Measurements from ENCODE around the gene PDIA5.
A peak's percentile ranks its signal among the peaks of the same experiment; 100 is the strongest.
"Not testable (repeated sequence)": the region's sequence is repeated elsewhere in the genome, so short reads cannot be mapped to it uniquely, and the experiment has no call there.

Gene PDIA5

DNA sequence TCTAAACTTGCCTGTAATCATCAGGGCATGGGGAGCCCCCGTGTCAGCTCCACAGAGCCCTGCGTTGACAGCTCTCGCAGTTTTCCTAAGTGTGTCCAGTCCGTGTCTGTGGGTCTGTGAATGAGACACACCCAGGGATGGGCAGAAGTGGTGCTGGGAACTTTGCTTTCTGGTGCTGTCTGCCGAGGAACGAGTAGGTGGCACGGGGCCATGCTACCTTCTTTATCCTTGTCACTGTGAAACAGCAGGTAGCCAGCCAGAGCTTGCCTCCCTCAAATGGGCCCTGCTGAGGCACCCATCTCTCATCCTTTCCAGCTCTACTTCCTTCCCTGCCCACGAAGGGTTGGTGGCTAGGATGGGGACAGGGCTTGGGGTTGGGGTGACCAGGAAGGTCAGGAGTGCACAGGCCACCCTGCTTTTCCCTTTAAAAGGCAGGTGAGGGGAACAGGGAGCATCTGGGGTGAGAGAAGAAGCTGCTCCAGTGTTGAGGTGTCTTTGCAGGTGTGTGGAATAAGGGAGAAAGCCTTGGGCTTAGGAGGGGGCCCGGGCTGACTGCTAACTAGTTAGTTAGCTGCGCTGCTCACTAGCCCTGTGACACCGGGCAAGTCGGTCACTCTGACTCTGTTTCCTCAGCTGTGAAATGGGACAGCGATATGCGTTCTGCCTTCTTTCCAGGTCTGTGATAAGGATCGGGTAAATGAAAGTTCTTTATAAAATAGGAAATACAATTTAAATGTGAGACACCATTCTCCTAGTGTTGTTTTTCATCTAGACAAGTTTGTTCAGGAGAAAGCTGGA is 27.9 kb downstream of the PDIA5 start:
- no peak for DNase-seq

- DNase-seq, result no peak
Measured at GRCh38 chr3:123096126-123096525, 29.3 kb downstream of the PDIA5 start.

DNA sequence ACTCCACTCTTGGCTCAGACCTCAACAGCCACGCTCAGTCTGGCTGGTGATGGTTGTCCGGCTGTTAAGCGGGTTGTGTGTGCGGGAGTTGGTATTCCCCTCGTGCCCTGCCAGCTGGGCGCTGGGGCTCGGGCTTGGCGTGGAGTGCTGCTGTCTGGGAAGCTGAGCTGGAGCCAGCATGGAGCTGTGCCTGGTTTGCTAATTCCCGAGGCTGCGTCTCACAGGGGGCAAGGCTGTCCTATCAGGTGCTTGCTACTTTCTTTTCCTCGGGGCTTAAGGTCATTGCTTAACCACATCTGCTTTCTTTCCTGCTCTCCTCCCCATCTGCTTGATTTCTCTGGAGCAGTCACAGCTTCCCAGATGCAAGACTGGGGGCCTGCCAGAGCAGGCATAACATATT is 29.9 kb downstream of the PDIA5 start:
- no peak for DNase-seq

DNA sequence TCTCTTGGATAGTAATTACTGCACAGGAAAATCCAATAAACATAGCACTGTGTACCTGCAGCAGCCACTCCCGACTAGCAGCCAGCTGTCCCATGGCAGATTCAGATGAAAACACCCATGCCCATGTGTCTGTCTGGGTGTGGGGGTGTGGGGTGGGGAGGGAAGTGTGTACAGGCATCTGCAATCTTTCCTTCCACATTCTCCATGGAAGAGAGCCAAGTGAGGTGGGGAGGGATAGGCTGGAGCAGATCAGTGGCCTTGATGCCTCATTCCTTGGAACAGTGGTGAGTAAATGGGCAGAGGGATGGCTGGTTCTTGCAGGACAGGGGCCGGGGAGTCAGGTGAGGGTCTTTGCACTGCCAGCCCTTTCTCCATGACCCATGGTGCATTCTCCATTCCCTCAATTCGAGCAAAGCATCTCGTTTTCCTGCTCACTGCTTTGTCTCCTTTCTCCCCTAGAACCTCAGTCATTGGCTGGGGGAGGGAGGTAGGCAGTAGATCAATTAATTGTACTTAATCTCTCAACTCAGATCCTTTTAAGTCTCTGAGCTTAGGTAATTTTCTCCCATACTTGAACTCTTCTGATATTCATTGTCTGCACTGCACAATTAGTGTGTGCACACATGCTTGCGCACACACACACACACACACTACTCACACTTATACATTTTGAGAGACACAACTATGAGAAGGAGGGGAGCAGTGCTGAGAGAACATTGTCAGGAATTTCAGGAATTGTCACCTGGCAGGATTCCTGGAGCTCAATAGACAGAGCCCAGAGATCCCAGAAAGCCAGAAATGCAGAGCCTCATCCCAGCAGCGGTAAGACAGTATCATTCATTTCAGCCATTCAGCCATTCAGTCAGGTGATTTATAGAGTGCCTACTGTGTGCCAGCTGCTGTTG is 31.9 kb downstream of the PDIA5 start:
- DNase-seq, result no peak

GRCh38 chr3:123099331-123100192 is 32.7 kb downstream of the PDIA5 start:
- no peak for DNase-seq

DNA sequence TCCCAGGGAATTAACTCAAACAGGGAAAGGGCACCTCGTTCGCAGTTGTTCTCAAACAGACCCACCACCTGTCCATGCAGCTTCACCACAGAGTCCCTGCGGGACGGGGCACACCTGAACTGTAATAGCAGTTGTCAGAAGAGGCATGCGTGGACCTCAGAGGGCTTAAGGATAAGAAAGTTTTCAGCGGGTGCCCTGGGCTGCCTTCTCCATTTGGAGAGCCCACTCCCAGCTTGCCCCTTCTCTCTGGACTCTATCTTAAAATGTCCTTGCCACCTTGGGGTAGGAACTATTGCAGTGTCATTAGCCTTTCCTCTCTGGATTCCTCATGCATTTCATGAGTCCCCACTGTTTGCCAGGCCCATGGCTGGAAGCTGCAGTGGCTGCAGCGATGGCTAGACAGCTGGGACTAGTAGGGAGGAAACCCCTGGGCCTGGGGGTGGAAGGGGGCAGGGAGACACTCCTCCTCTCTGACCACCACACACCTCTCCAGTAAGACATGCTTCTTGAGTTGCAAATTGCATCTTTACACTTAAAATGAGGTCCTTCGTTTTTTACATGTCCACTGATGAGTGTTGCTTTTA is 33.5 kb downstream of the PDIA5 start:
- DNase-seq, result no peak

DNA sequence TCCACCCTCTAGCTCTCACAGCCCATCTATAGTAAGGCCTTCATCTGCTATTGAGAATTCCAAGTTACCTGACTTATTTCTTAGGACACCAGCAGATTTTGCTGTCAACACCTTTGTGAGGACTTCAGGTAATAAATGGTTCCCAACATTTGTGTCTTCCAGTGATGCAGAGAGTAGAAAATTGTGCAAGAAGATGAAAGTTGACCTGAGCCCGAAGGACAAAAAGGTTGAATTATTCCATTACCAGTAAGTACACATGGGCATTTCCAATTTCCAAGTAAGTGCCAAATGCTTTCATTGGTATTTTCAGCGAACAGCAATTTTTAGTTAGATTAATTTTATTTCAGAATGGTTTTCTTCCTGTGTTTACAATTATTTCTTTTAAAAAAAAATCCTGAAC is 35.4 kb downstream of the PDIA5 start:
- no peak for DNase-seq

GRCh38 chr3:123102826-123103225 is 36.0 kb downstream of the PDIA5 start:
- DNase-seq, result no peak

DNA sequence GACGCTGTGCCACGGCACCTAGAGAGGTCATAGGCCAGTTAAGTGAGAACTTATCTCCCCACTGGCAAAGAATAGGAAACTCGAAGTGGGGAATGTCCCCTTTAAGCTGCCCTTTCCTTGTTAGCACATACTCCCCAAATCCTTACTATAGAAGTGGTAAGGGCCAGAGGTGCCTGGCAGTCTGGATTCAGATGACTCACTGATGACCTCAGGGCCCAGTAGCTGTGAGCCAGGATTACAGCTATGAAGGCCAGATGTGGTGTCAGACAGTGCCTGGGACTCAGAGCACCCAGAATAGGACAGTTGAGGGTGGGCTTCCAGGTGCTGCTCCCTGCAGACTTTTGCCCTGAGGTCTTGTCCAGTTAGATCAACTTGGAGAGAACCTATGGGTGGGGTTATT is 37.7 kb downstream of the PDIA5 start:
- peak in 1 of 4 experiments; percentile 6 for DNase-seq

DNA sequence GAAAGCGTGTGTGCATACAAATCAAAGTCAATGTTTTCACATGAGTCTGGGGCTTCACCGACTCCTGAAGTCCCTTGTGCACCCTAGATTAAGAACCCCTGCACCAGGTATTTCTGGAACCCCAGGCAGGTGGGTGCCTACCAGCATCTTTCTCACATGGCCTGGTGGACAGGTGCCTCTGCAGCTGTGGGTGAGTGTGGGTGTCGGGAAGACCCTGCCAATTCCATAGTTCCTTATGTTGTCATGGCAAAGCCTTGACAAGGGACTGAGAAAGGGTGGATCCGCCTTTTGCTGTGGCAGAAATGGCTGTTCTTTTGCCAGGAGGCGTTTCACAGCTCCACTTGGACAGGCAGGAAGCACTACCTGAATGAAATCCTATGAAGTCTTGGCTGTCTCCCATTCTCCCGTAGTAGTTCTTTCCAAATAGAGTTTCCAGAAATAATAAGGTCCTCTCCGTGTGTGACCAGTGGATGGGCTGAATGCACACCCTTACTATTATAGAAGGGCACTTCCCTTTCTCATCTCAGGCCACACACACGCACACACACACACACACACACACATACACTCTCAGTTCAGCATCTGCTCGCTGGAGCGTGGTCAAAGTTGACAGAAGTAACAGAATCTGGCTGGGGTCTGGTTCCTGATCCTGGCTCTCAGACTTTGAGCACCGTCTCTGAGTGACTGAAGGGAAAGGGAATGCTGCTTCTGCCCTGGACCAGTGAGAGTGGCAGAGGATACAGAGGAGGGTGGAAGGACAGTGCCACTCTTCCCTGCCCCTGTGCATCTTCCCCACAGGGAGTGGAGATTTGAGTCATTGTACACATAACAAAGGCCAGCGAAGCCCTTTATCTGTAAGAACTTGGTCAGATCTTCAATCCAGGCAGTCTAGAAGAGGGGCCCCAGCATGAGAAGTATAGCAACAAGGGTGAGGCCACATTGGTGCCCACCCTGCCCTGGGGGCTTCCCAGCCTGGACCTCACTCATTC is 38.7 kb downstream of the PDIA5 start:
- peak in 2 of 4 experiments; percentile 22 to 39 for DNase-seq

DNA sequence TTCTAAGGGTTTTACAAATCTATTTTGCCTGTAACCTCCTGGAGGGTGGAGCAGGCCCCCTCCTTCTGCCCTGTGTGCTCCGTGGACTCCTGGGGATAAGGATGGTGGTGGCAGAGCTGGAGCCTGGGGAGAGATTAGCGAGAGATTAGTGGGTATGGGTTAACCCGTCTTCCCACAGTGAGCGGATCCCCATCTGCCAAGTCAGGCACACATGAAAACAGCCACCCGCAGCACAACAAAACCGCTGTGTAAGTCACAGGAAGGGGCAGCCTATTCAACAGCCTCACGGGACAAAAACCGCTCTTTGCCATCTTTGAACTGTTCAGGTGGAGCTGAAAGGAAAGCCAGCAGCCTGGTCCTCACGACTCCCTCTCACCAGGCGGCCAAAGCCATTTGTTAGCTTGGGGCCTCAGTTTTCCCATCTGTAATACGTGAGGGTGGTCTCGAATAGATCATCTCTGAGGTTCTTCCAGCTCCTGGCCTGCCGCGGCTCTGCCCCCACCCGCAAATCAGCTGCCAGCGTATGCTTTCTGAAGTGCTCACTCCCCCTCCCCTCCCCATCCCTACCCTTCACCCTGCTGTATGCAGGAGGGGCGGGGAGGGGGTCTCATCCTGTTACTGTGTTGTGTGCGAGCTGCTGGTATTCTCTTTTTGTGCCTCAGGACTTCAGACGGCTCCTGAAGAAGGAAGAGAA is 43.6 kb downstream of the PDIA5 start:
- DNase-seq, result no peak

DNA sequence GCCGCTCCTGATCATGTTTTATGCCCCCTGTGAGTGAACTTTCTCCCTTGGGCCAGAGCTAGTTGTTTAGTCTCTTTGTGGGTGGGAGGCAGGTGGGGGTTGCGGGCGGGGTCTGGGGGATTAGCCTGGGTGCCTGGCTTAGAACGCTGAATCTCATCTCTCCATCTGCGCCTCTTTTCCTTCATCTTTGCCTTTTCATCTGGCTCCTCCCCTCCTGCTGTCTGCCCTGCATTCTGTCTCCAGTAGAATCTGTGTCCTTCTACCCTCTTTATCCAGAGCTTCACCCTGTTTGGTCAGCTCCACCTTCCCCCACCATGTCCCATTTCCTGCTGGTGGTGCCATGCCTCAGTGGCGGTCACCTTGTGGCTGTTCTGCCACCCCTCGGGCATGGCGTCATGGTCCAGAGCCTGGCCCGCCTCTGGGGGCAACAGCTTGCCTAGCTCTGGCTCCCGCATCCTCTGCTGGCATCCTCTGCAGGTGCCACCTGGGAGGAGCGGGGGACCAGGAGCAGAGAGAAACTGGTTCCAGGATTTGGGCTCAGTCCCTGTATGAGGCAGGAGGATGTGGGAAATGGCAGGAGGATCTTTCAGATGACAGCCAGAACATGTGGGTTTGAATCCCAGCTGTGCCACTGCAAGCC is 44.3 kb downstream of the PDIA5 start:
- no peak for DNase-seq

DNA sequence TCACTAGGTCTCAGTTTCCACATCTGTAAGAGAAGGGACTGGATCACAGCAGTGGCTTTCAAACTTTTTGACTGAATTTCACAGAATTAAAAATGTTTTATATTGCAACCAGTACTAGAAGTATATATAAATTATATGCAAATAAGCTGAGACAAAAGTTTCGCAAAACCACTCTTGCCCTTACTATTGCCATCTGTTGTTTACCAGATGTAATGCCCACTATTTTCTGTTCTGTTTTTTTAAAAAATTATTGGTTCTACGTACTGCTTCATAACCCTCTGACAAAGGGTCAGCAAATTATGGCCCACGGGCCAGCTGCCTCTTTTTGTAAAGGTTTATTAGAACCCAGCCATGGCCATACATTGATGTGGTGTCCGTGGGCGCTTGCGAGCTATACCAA is 44.8 kb downstream of the PDIA5 start:
- DNase-seq, result no peak

DNA sequence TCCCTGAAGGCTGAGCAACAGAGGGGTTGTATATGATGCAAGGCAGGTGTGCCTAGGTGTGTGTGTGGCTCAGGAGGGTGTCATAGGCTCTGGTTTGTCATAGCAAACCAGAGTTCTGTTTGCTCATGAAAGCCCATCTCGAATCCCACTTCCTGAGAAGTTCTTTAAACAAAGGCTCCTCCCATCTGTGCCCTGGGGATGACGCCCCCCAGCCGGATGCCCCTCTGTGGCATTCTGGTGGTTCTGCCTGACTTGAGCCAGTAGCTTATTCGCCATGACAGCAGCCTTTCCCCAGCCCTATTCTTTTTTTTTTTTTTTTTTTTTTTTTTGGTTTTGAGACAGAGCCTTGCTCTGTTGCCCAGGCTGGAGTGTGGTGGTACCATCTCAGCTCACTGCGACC is 45.4 kb downstream of the PDIA5 start:
- DNase-seq, result no peak

DNA sequence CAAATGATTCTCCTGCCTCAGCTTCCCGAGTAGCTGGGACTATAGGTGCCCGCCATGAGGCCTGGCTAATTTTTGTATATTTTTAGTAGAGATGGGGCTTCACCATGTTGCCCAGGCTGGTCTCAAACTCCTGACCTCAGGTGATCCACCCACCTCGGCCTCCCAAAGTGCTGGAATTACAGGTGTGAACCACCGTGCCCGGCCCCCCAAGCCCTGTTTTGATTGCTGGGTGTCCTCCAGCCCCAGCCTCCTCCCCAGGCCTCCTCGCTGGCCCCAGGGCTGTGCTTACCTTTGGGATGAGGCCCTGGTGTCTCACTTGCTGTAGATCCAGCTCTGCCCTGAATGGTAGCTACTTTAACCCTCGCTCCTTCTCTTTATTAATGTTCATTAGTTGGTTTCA is 45.8 kb downstream of the PDIA5 start:
- DNase-seq, result not testable (repeated sequence)

DNA sequence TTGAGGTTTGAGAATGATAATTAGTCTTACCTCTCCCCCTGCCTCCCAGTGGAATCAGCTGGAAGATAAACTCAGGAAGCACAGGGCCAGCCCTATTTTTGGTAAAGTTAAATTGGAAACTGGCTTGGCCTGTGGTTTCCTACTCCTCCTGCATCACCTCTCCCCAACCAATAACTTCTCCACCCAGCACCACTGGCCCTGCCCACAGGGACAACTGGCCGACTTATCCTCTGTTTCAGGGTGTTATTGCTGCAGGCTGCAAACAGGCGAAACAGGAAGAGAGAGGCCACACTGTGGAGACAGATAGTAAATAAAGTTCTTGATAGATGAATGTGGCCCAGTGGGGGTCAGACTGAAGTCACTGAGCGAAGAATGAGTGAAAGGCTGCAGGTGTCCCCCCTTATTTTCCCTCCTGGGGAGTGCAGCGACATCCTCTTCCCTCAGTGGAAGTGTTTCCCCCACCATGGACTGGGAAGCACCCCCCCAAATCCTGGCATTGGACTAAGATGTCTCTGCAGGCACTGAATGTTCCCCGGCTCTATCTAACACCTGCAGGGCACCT is 47.1 kb downstream of the PDIA5 start:
- DNase-seq, result peak; percentile 15 to 47 (median 34)

- DNase-seq, result no peak
Measured at GRCh38 chr3:123116116-123116515, 49.3 kb downstream of the PDIA5 start.

GRCh38 chr3:123119388-123119787 is 52.6 kb downstream of the PDIA5 start:
- DNase-seq, result no peak

GRCh38 chr3:123119802-123120201 is 53.0 kb downstream of the PDIA5 start:
- no peak for DNase-seq

DNA sequence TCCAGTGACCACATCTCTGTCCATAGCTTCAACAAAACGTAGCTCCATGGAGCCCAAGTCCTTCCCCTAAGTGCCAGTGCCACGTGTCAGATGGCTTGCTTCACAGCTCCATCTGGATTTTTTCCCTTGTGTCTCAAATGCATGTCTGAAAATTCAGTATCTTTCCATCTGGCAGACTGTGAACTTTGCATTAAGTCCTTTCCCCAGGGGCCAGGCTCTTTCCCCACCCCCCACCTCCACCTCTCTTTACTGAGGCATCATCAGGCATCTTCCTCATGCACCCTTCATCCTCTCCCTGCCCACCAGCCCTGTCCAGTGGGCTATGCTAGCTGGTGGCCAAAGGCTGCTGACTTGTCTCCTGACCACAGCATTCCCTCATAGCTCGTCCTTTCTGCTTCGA is 53.7 kb downstream of the PDIA5 start:
- DNase-seq, result no peak

Measured in suppressor macrophage (primary cell).